Astrocyte (in vitro differentiated cells and primary cell): ENCODE results near the gene KCNC2. TPM values are rescaled to one million over a fixed set of nuclear protein-coding genes. Genes with fewer than 3 reads are reported as not detected.
A peak's percentile ranks its signal among the peaks of the same experiment; 100 is the strongest.

ENCODE experiments used
- DNase-seq: peaks from one replicate; pipeline ENCODE4 v3.0.0-alpha.2; 2010; ENCODE audit warnings: low read depth
- FAIRE-seq: peaks from 2 replicates; lab custom pipeline; 2011; peaks lifted over from hg19 to GRCh38; lab: Jason Lieb, UNC
- H2AFZ ChIP-seq: 2 replicates; pipeline ENCODE4 v1.6.0; 2012; ENCODE audit warnings: low read depth, low read length, inconsistent platforms
- H3K27ac ChIP-seq: 2 replicates; pipeline ENCODE4 v1.5.1; 2011; ENCODE audit warnings: low read depth, low read length, inconsistent platforms
- H3K27me3 ChIP-seq: 2 replicates; pipeline ENCODE4 v1.6.0; 2011; ENCODE audit warnings: low read length, inconsistent platforms; ENCODE audit not compliant: insufficient read depth
- H3K36me3 ChIP-seq: 2 replicates; pipeline ENCODE4 v1.5.1; 2011; ENCODE audit warnings: low read length, inconsistent platforms; ENCODE audit not compliant: insufficient read depth
- H3K4me1 ChIP-seq: 2 replicates; pipeline ENCODE4 v1.5.1; 2011; ENCODE audit warnings: low read length, inconsistent platforms; ENCODE audit not compliant: insufficient read depth
- H3K4me2 ChIP-seq: 2 replicates; pipeline ENCODE4 v1.6.0; 2012; ENCODE audit warnings: low read length, inconsistent platforms
- H3K4me3 ChIP-seq: 2 replicates; pipeline ENCODE4 v1.5.1; 2011; ENCODE audit warnings: low read depth, mild to moderate bottlenecking, low read length, inconsistent platforms; ENCODE audit not compliant: insufficient read depth
- H3K79me2 ChIP-seq: 2 replicates; pipeline ENCODE4 v1.6.0; 2012; ENCODE audit warnings: mild to moderate bottlenecking, low read length, inconsistent platforms; ENCODE audit not compliant: insufficient read depth
- H3K9ac ChIP-seq: 2 replicates; pipeline ENCODE4 v1.6.0; 2012; ENCODE audit warnings: mild to moderate bottlenecking, low read length, inconsistent platforms
- H3K9me3 ChIP-seq: 2 replicates; pipeline ENCODE4 v1.5.1; 2012; ENCODE audit warnings: low read depth, mild to moderate bottlenecking, low read length, inconsistent platforms; ENCODE audit not compliant: insufficient read depth
- H4K20me1 ChIP-seq: 2 replicates; pipeline ENCODE4 v1.6.0; 2012; ENCODE audit warnings: low read length, inconsistent platforms; ENCODE audit not compliant: insufficient read depth
- H3K27ac Mint-ChIP-seq: one replicate; pipeline ENCODE4 v1.8.0; 2021; ENCODE audit warnings: mild to moderate bottlenecking, mixed read lengths; ENCODE audit not compliant: unreplicated experiment
- H3K27me3 Mint-ChIP-seq: one replicate; pipeline ENCODE4 v1.8.0; 2021; ENCODE audit warnings: low read depth, mixed read lengths; ENCODE audit not compliant: unreplicated experiment
- H3K36me3 Mint-ChIP-seq: one replicate; pipeline ENCODE4 v1.8.0; 2021; ENCODE audit warnings: low read depth, mixed read lengths; ENCODE audit not compliant: unreplicated experiment
- H3K4me1 Mint-ChIP-seq: one replicate; pipeline ENCODE4 v1.8.0; 2021; ENCODE audit warnings: low read depth, mixed read lengths; ENCODE audit not compliant: unreplicated experiment
- H3K4me3 Mint-ChIP-seq: one replicate; pipeline ENCODE4 v1.8.0; 2021; ENCODE audit warnings: mild to moderate bottlenecking, moderate library complexity, mixed read lengths; ENCODE audit not compliant: unreplicated experiment
- H3K9me3 Mint-ChIP-seq: one replicate; pipeline ENCODE4 v1.8.0; 2021; ENCODE audit warnings: mild to moderate bottlenecking, mixed read lengths; ENCODE audit not compliant: unreplicated experiment
- CTCF ChIP-seq: IDR thresholded peaks from 2 replicates; pipeline ENCODE4 v1.5.1; 2011; ENCODE audit warnings: low read depth, mild to moderate bottlenecking, inconsistent platforms, low read length, moderate library complexity; ENCODE audit not compliant: insufficient read depth
- EZH2 ChIP-seq: IDR thresholded peaks from 2 replicates; pipeline ENCODE4 v1.6.1; 2012; ENCODE audit warnings: mild to moderate bottlenecking, low read length, inconsistent platforms; ENCODE audit not compliant: insufficient read depth
- total RNA-seq: library from RNA; stranded (reverse); gene quantifications from 2 replicates; pipeline ENCODE4 v1.2.1, GENCODE V29; 2021

The KCNC2 gene
- total RNA-seq, 1 donor from 2014 or later = not detected

- no peaks in the 10 kb centered on the region for H3K27me3 ChIP-seq
- TF ChIP-seq EZH2 (no peak), CTCF (no peak)
- no peak for DNase-seq
- H3K4me3 ChIP-seq = no peak overlapping the region
- H3K4me3 Mint-ChIP-seq = no peak overlapping the region
- no peaks in the 10 kb centered on the region for H3K4me1 ChIP-seq
- no peak overlapping the region for H3K27ac Mint-ChIP-seq
- H3K36me3 Mint-ChIP-seq = no peaks in the 10 kb centered on the region
- no peak overlapping the region for H2AFZ ChIP-seq
- no peak overlapping the region for H3K27ac ChIP-seq
- no peaks in the 10 kb centered on the region for H3K4me1 Mint-ChIP-seq
- H3K27me3 Mint-ChIP-seq = no peaks in the 10 kb centered on the region
- H4K20me1 ChIP-seq = no peaks in the 10 kb centered on the region
- no peak overlapping the region for H3K9ac ChIP-seq
- H3K79me2 ChIP-seq = no peaks in the 10 kb centered on the region
- no peak overlapping the region for H3K4me2 ChIP-seq
- H3K36me3 ChIP-seq = no peaks in the 10 kb centered on the region
- H3K9me3 ChIP-seq = peaks cover under 1% of the 10 kb centered on the region
- H3K9me3 Mint-ChIP-seq = no peaks in the 10 kb centered on the region
- FAIRE-seq = no peak
Measured at GRCh38 chr12:75227132-75227531, 17.5 kb upstream of the KCNC2 start.

GRCh38 chr12:75212072-75212471 is 2.4 kb upstream of the KCNC2 start:
- H3K27ac Mint-ChIP-seq = no peak overlapping the region
- peaks cover 26% of the 10 kb centered on the region for H3K27me3 Mint-ChIP-seq
- H3K4me1 Mint-ChIP-seq = peaks cover 9% of the 10 kb centered on the region
- Histone ChIP-seq H3K9me3 (peaks cover under 1% of the 10 kb centered on the region), H3K79me2 (no peaks in the 10 kb centered on the region), H4K20me1 (no peaks in the 10 kb centered on the region), H3K27me3 (peaks cover 28% of the 10 kb centered on the region), H3K4me3 (no peak overlapping the region), H3K4me1 (no peaks in the 10 kb centered on the region), H3K36me3 (no peaks in the 10 kb centered on the region), H3K9ac (no peak overlapping the region), H2AFZ (no peak overlapping the region), H3K27ac (no peak overlapping the region), H3K4me2 (no peak overlapping the region)
- peaks cover 3% of the 10 kb centered on the region for H3K36me3 Mint-ChIP-seq
- DNase-seq = peak; percentile 4
- TF ChIP-seq EZH2 (no peak), CTCF (no peak)
- H3K4me3 Mint-ChIP-seq = no peak overlapping the region
- peaks cover 7% of the 10 kb centered on the region for H3K9me3 Mint-ChIP-seq
- FAIRE-seq = no peak

GRCh38 chr12:75208856-75209811 is 505 bp downstream of the KCNC2 start:
- Histone ChIP-seq H3K4me3 (peak overlapping the region; percentile 50), H3K36me3 (no peaks in the 10 kb centered on the region), H3K27ac (no peak overlapping the region), H2AFZ (peak overlapping the region; percentile 66), H3K27me3 (peaks cover 35% of the 10 kb centered on the region), H3K79me2 (no peaks in the 10 kb centered on the region), H3K9me3 (peaks cover 3% of the 10 kb centered on the region), H3K4me1 (no peaks in the 10 kb centered on the region), H3K9ac (no peak overlapping the region), H4K20me1 (no peaks in the 10 kb centered on the region), H3K4me2 (peak overlapping the region; percentile 86)
- FAIRE-seq = no peak
- TF ChIP-seq CTCF (no peak), EZH2 (peak; percentile 61)
- peak; percentile 34 for DNase-seq
- peaks cover 9% of the 10 kb centered on the region for H3K4me1 Mint-ChIP-seq
- H3K4me3 Mint-ChIP-seq = no peak overlapping the region
- H3K36me3 Mint-ChIP-seq = peaks cover 3% of the 10 kb centered on the region
- H3K9me3 Mint-ChIP-seq = peaks cover 11% of the 10 kb centered on the region
- H3K27me3 Mint-ChIP-seq = peaks cover 43% of the 10 kb centered on the region
- H3K27ac Mint-ChIP-seq = no peak overlapping the region
